ENCODE data around the gene GPBP1.

The GPBP1 gene

DNA sequence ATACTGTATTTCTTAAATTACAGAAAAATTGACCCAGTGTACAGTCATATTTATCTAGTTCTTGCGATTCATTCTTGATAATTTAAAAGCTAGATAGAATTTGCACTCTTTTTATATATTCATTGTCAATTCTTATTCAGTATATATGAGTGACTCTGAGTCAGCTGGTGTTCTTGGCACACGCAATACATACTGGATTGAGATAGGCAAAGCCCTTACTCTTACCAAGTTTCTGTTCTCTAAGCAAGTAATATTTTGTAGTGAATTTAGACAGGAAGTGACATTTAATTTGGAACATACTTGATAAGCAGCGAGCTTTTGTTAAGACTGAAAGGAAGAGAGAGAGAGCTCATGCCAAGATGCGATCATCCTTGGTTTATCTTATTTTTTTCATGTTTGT, 57.7 kb downstream of the GPBP1 start:
- DNase-seq (ENCODE audit: low read depth): no peak
- H3K4me3 ChIP-seq (ENCODE audit: low read length): no peak overlapping the region
- TF ChIP-seq, protein P1, sequence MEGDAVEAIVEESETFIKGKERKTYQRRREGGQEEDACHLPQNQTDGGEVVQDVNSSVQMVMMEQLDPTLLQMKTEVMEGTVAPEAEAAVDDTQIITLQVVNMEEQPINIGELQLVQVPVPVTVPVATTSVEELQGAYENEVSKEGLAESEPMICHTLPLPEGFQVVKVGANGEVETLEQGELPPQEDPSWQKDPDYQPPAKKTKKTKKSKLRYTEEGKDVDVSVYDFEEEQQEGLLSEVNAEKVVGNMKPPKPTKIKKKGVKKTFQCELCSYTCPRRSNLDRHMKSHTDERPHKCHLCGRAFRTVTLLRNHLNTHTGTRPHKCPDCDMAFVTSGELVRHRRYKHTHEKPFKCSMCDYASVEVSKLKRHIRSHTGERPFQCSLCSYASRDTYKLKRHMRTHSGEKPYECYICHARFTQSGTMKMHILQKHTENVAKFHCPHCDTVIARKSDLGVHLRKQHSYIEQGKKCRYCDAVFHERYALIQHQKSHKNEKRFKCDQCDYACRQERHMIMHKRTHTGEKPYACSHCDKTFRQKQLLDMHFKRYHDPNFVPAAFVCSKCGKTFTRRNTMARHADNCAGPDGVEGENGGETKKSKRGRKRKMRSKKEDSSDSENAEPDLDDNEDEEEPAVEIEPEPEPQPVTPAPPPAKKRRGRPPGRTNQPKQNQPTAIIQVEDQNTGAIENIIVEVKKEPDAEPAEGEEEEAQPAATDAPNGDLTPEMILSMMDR (conservative IDR thresholded peaks at IDR 0.05; ENCODE audit: low read depth, low read length): no peak

DNA sequence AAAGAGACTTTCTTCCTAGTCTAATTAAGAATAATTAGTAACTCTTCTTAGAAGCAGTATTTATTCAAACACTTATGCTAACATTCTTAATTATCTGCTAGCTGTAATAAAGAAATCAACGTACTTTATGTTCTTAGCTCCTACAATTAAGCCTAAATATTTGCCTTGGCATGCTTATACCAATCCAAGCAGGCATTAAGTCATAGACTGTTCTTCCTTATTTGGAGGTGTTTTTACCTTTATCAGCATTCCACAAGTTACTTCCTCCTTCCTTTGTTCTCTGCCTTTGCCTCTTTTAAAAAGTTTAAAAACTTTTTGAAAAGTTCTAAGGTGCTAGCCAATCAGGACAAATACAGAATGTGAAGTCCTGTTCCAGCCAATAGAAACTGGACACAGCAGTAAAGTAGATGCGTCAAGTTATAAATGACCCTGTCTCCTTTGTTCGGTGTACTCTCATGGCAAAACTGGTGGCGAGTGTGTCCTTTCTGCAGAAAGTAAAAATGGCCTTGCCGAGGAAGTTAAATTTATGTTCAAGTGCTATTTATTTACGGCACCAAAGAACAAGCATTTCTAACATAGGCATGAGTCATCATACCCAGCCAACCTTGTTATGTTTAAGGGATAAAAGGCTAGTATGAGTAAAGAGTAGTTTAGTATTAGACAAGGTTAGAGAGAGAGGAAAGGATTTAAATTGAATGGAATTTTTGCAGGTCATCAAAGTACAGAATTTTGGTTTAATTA, 58.6 kb downstream of the GPBP1 start:
- DNase-seq (ENCODE audit: low read depth): no peak
- H3K4me3 ChIP-seq (ENCODE audit: low read length): no peak overlapping the region
- TF ChIP-seq, protein P1 (conservative IDR thresholded peaks at IDR 0.05; ENCODE audit: low read depth, low read length): no peak

DNA sequence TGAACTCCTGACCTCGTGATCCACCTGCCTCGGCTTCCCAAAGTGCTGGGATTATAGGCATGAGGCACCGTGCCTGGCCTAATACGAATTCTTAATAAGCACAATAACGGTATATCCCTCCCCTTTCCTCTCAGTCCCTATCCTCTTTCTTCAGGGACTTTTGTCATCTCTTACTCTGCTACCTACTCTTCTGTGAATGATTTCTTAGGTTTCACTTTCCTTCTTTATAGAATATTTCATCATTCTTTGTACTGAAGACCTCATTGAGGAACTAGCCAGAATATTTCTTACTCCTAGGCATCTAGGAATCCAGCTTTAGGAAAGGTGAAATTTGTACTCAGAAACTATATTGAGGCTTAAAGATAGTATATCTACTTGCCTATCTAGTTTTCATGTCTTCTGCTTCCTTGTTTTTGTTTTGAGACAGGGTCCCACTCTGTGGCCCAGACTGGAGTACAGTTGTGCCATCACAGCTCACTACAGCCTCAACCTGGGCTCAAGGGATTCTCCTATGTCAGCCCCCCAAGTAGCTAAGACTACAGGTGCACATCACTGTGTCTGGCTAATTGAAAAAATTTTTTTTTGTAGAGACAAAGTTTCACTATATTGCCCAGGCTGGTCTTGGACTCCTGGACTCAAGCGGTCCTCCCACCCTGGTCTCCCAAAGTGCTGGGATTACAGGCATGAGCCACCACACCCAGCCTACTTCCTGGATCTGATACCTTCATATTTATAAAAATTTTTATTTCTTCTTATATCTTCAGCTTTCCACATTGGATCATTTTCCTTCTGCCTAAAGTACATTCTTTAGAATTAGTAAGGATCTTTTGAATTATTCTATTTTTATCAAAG, 69.7 kb downstream of the GPBP1 start:
- DNase-seq (ENCODE audit: low read depth): no peak
- H3K4me3 ChIP-seq (ENCODE audit: low read length): no peak overlapping the region
- TF ChIP-seq, protein P1 (conservative IDR thresholded peaks at IDR 0.05; ENCODE audit: low read depth, low read length): no peak

DNA sequence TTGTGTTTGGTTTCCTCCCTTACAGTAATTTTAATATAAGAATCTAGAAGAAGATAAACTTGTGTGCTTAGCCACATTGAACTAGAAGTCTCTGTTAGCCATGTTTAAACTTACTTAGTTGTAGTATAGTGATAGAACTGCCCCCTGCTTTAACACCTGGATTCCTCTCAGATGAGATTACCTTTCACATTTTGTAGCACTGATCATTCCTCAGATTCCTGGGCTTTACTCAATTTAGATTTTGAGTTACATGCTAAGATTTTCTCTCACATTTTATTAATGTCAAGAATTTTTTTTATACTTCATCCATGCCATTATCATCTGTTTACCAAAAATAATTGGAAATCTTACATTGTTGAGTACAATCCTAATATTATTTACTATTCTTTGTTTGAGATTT, 70.5 kb downstream of the GPBP1 start:
- TF ChIP-seq, protein P1 (conservative IDR thresholded peaks at IDR 0.05; ENCODE audit: low read depth, low read length): no peak
- no peak overlapping the region for H3K4me3 ChIP-seq (ENCODE audit: low read length)
- no peak for DNase-seq (ENCODE audit: low read depth)

DNA sequence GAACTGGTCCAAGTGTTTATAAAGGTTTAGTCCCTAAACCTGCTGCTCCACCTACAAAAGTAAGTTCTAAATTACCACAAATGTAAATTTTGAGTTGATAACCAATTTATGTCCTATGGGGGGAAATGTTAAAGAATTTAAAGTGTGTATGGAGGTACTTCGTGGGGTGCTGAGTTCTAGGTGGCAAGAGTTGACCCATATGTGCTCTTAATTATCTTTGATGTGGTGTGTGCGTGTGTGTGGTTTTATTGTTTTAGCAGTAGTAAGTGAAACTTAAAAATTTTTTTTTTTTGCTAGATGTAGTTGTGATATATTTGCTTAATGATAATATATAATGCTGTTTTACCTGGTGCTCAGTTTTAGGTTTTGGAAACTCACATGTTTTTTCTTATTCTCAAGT, 72.6 kb downstream of the GPBP1 start:
- H3K4me3 ChIP-seq (ENCODE audit: low read length): no peak overlapping the region
- no peak for DNase-seq (ENCODE audit: low read depth)
- TF ChIP-seq, protein P1 (conservative IDR thresholded peaks at IDR 0.05; ENCODE audit: low read depth, low read length): no peak

DNA sequence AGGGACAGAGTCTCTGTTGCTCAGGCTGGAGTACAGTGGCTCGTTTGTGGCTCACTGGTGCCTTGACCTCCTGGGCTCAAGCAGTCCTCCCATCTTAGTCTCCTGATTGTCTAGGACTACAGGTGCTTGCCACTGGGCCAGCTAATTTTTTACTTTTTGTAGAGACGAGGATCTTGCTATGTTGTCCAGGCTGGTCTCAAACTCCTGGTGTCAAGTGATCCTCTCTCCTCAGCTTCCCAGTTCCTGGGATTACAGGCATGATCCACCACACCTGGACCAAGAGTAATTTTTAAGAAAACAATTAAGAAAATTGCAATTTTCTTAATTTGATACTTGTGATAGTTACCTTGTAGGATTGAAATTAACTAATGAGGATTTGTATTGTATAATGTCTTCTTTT, 73.9 kb downstream of the GPBP1 start:
- TF ChIP-seq, protein P1 (conservative IDR thresholded peaks at IDR 0.05; ENCODE audit: low read depth, low read length): no peak
- no peak overlapping the region for H3K4me3 ChIP-seq (ENCODE audit: low read length)
- DNase-seq (ENCODE audit: low read depth): no peak
